ENCODE results near the gene FMN1. TPM values are rescaled to one million over a fixed set of nuclear protein-coding genes. Genes with fewer than 3 reads are reported as not detected.

Gene FMN1
- total and polyA plus RNA-seq, 2 of the 13 experiments (the other 11 are each of a cell fraction or from before 2014, with no cell fraction given): 0.20 to 0.60 TPM

DNA sequence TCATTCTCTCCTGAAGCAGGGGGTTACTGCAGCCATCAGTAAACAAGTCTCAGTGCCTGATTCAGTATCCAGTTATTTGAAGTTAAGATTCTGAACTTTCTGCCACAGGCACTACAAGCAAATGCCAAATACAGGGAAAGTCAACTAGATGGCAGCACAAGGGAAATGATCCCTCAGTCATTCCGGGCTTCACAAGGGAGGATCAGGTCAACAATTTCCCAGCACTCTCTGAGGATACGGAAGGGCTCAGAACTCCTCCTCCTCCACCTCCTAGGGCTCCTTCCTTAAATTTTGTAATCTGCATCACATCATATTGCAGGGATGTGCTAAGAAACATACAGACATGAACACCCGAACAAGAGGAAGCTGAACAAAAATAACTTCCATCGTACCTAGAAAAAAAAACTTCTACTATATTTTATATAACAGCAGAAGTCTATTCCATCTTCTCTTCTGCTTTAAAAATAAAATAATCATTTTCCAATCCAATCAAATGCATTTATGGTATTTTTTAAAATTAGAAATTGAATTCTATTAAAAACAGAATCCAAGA is 187.1 kb downstream of the FMN1 start:
- FAIRE-seq (peak; percentile 65), DNase-seq (ENCODE audit: low spot score) (no peak), ATAC-seq (no peak)
- CTCF ChIA-PET (ENCODE audit: low intra/inter-chr PET ratio, low total read pairs): no interaction called here
- no peak overlapping the region for H3K4me3 ChIP-seq (replicated peaks in 1 of 3; ENCODE audit: insufficient read depth in 1 of 3, low read depth in 2 of 3, low read length in 3 of 3)
- H3K27me3 ChIP-seq (ENCODE audit: control insufficient read depth in 1 of 2, insufficient read depth in 2 of 2, low read length in 2 of 2): no peaks in the 10 kb centered on the region
- BruUV-seq (replicated peaks): no TSS peak
- no peak overlapping the region for H3K9ac ChIP-seq (ENCODE audit: insufficient read depth, low read depth, low read length)
- H3K36me3 ChIP-seq (replicated peaks in 1 of 2; ENCODE audit: control insufficient read depth in 1 of 2, insufficient read depth in 2 of 2, low read length in 2 of 2): no peaks in the 10 kb centered on the region
- TF ChIP-seq MXI1 (IDR thresholded peaks at IDR 0.05; ENCODE audit: borderline replicate concordance, low read depth, low read length): no peak
- no peak for TF ChIP-seq AGO2 (optimal IDR thresholded peaks at IDR 0.05; ENCODE audit: low read depth, low read length)
- TF ChIP-seq, protein P1, sequence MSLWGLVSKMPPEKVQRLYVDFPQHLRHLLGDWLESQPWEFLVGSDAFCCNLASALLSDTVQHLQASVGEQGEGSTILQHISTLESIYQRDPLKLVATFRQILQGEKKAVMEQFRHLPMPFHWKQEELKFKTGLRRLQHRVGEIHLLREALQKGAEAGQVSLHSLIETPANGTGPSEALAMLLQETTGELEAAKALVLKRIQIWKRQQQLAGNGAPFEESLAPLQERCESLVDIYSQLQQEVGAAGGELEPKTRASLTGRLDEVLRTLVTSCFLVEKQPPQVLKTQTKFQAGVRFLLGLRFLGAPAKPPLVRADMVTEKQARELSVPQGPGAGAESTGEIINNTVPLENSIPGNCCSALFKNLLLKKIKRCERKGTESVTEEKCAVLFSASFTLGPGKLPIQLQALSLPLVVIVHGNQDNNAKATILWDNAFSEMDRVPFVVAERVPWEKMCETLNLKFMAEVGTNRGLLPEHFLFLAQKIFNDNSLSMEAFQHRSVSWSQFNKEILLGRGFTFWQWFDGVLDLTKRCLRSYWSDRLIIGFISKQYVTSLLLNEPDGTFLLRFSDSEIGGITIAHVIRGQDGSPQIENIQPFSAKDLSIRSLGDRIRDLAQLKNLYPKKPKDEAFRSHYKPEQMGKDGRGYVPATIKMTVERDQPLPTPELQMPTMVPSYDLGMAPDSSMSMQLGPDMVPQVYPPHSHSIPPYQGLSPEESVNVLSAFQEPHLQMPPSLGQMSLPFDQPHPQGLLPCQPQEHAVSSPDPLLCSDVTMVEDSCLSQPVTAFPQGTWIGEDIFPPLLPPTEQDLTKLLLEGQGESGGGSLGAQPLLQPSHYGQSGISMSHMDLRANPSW (CRISPR knock-in tag; IDR thresholded peaks at IDR 0.05; ENCODE audit: borderline replicate concordance): no peak
- no peak for TF ChIP-seq RARG (CRISPR knock-in tag; IDR thresholded peaks at IDR 0.05; ENCODE audit: low read depth)
- TF ChIP-seq MATR3 (CRISPR knock-in tag; IDR thresholded peaks at IDR 0.05): no peak
- TF ChIP-seq ATRX (CRISPR knock-in tag; IDR thresholded peaks at IDR 0.05; ENCODE audit: borderline replicate concordance): no peak
- TF ChIP-seq, protein P2, sequence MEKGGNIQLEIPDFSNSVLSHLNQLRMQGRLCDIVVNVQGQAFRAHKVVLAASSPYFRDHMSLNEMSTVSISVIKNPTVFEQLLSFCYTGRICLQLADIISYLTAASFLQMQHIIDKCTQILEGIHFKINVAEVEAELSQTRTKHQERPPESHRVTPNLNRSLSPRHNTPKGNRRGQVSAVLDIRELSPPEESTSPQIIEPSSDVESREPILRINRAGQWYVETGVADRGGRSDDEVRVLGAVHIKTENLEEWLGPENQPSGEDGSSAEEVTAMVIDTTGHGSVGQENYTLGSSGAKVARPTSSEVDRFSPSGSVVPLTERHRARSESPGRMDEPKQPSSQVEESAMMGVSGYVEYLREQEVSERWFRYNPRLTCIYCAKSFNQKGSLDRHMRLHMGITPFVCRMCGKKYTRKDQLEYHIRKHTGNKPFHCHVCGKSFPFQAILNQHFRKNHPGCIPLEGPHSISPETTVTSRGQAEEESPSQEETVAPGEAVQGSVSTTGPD (CRISPR knock-in tag; IDR thresholded peaks at IDR 0.05): no peak
- no peak for TF ChIP-seq NR2F1 (CRISPR knock-in tag; IDR thresholded peaks at IDR 0.05)
- TF ChIP-seq ZFP36L1 (CRISPR knock-in tag; IDR thresholded peaks at IDR 0.05): no peak
- TF ChIP-seq CEBPB (IDR thresholded peaks at IDR 0.05; ENCODE audit: borderline replicate concordance, low read depth, low read length): no peak
- TF ChIP-seq MTF1 (CRISPR knock-in tag; IDR thresholded peaks at IDR 0.05): no peak
- TF ChIP-seq, protein P3, sequence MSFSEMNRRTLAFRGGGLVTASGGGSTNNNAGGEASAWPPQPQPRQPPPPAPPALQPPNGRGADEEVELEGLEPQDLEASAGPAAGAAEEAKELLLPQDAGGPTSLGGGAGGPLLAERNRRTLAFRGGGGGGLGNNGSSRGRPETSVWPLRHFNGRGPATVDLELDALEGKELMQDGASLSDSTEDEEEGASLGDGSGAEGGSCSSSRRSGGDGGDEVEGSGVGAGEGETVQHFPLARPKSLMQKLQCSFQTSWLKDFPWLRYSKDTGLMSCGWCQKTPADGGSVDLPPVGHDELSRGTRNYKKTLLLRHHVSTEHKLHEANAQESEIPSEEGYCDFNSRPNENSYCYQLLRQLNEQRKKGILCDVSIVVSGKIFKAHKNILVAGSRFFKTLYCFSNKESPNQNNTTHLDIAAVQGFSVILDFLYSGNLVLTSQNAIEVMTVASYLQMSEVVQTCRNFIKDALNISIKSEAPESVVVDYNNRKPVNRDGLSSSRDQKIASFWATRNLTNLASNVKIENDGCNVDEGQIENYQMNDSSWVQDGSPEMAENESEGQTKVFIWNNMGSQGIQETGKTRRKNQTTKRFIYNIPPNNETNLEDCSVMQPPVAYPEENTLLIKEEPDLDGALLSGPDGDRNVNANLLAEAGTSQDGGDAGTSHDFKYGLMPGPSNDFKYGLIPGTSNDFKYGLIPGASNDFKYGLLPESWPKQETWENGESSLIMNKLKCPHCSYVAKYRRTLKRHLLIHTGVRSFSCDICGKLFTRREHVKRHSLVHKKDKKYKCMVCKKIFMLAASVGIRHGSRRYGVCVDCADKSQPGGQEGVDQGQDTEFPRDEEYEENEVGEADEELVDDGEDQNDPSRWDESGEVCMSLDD (CRISPR knock-in tag; IDR thresholded peaks at IDR 0.05; ENCODE audit: borderline replicate concordance): no peak
- TF ChIP-seq HCFC1 (IDR thresholded peaks at IDR 0.05; ENCODE audit: low read depth, low read length): no peak
- TF ChIP-seq, protein P4, sequence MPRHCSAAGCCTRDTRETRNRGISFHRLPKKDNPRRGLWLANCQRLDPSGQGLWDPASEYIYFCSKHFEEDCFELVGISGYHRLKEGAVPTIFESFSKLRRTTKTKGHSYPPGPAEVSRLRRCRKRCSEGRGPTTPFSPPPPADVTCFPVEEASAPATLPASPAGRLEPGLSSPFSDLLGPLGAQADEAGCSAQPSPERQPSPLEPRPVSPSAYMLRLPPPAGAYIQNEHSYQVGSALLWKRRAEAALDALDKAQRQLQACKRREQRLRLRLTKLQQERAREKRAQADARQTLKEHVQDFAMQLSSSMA (CRISPR knock-in tag; IDR thresholded peaks at IDR 0.05): no peak
- TF ChIP-seq TRIM24 (CRISPR knock-in tag; IDR thresholded peaks at IDR 0.05): no peak
- TF ChIP-seq, protein P5, sequence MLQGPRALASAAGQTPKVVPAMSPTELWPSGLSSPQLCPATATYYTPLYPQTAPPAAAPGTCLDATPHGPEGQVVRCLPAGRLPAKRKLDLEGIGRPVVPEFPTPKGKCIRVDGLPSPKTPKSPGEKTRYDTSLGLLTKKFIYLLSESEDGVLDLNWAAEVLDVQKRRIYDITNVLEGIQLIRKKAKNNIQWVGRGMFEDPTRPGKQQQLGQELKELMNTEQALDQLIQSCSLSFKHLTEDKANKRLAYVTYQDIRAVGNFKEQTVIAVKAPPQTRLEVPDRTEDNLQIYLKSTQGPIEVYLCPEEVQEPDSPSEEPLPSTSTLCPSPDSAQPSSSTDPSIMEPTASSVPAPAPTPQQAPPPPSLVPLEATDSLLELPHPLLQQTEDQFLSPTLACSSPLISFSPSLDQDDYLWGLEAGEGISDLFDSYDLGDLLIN (CRISPR knock-in tag; IDR thresholded peaks at IDR 0.05; ENCODE audit: borderline replicate concordance): no peak
- 58% methylated on average over 4 of the region's 4 CpGs for WGBS (ENCODE audit: low lambda C conversion rate)
- no peak overlapping the region for H3K27ac ChIP-seq (ENCODE audit: extremely low read length, insufficient read depth, low read length)
- in situ Hi-C loops (cut with HindIII; ENCODE audit: extremely low pct_ligation_motif_present, low pct_unique_long_range_greater_than_20kb) (no loop called here), intact Hi-C loops (cut with micrococcal nuclease; ENCODE audit: unreplicated experiment) (loop anchor here (5.0 kb wide), 1 partner anchor 125 kb away; no protein-coding TSS in a partner anchor)
- H3K79me2 ChIP-seq (ENCODE audit: insufficient read depth, low read length): no peaks in the 10 kb centered on the region
- POLR2A ChIA-PET: no interaction called here
- H3K9me3 ChIP-seq (ENCODE audit: low read length): no peaks in the 10 kb centered on the region
- no peak overlapping the region for H3K4me2 ChIP-seq (ENCODE audit: low read depth, low read length)
- H2AFZ ChIP-seq (ENCODE audit: low read length): no peak overlapping the region
- H3K4me1 ChIP-seq (ENCODE audit: insufficient read depth, low read length): no peaks in the 10 kb centered on the region
- H4K20me1 ChIP-seq (ENCODE audit: insufficient read depth, low read length): no peaks in the 10 kb centered on the region

Data from HepG2 (cell line).